ENCODE data around the gene LDLRAD4.

The LDLRAD4 gene

GRCh38 chr18:13306583-13306982, 88.0 kb downstream of the LDLRAD4 start:
- DNase-seq (ENCODE audit: low read depth in 2 of 2), result no peak

GRCh38 chr18:13308369-13308768, 89.8 kb downstream of the LDLRAD4 start:
- no peak for DNase-seq (ENCODE audit: low read depth in 2 of 2)

- no peak for DNase-seq (ENCODE audit: low read depth in 2 of 2)
Measured at GRCh38 chr18:13309031-13309747, 90.6 kb downstream of the LDLRAD4 start.

- DNase-seq (ENCODE audit: low read depth in 2 of 2), result no peak
Measured at GRCh38 chr18:13309748-13310670, 91.4 kb downstream of the LDLRAD4 start.

- no peak for DNase-seq (ENCODE audit: low read depth in 2 of 2)
Measured at GRCh38 chr18:13311193-13311592, 92.6 kb downstream of the LDLRAD4 start.

GRCh38 chr18:13312515-13312914, 94.0 kb downstream of the LDLRAD4 start:
- no peak for DNase-seq (ENCODE audit: low read depth in 2 of 2)

GRCh38 chr18:13313006-13313686, 94.6 kb downstream of the LDLRAD4 start:
- DNase-seq (ENCODE audit: low read depth in 2 of 2), result no peak

GRCh38 chr18:13315000-13315399, 96.4 kb downstream of the LDLRAD4 start:
- DNase-seq (ENCODE audit: low read depth in 2 of 2), result no peak

- DNase-seq (ENCODE audit: low read depth in 2 of 2), result no peak
Measured at GRCh38 chr18:13316063-13316462, 97.5 kb downstream of the LDLRAD4 start.

- DNase-seq (ENCODE audit: low read depth in 2 of 2), result no peak
Measured at GRCh38 chr18:13317801-13318200, 99.2 kb downstream of the LDLRAD4 start.

- no peak for DNase-seq (ENCODE audit: low read depth in 2 of 2)
Measured at GRCh38 chr18:13318731-13319501, 100.4 kb downstream of the LDLRAD4 start.

GRCh38 chr18:13319629-13320028, 101.1 kb downstream of the LDLRAD4 start:
- DNase-seq (ENCODE audit: low read depth in 2 of 2), result no peak

GRCh38 chr18:13320096-13320495, 101.5 kb downstream of the LDLRAD4 start:
- no peak for DNase-seq (ENCODE audit: low read depth in 2 of 2)

- no peak for DNase-seq (ENCODE audit: low read depth in 2 of 2)
Measured at GRCh38 chr18:13320891-13321425, 102.4 kb downstream of the LDLRAD4 start.

GRCh38 chr18:13321923-13322322, 103.4 kb downstream of the LDLRAD4 start:
- no peak for DNase-seq (ENCODE audit: low read depth in 2 of 2)

GRCh38 chr18:13323186-13323585, 104.6 kb downstream of the LDLRAD4 start:
- no peak for DNase-seq (ENCODE audit: low read depth in 2 of 2)

GRCh38 chr18:13324880-13325279, 106.3 kb downstream of the LDLRAD4 start:
- DNase-seq (ENCODE audit: low read depth in 2 of 2), result no peak

GRCh38 chr18:13328213-13328612, 109.7 kb downstream of the LDLRAD4 start:
- no peak for DNase-seq (ENCODE audit: low read depth in 2 of 2)

GRCh38 chr18:13330996-13331395, 112.4 kb downstream of the LDLRAD4 start:
- DNase-seq (ENCODE audit: low read depth in 2 of 2), result no peak

- no peak for DNase-seq (ENCODE audit: low read depth in 2 of 2)
Measured at GRCh38 chr18:13331846-13332245, 113.3 kb downstream of the LDLRAD4 start.

GRCh38 chr18:13332874-13333273, 114.3 kb downstream of the LDLRAD4 start:
- no peak for DNase-seq (ENCODE audit: low read depth in 2 of 2)
